ENCODE results near the gene CFTR.

- no peak for TF ChIP-seq POLR2A (IDR thresholded peaks at IDR 0.05)
- TF ChIP-seq, protein P1, sequence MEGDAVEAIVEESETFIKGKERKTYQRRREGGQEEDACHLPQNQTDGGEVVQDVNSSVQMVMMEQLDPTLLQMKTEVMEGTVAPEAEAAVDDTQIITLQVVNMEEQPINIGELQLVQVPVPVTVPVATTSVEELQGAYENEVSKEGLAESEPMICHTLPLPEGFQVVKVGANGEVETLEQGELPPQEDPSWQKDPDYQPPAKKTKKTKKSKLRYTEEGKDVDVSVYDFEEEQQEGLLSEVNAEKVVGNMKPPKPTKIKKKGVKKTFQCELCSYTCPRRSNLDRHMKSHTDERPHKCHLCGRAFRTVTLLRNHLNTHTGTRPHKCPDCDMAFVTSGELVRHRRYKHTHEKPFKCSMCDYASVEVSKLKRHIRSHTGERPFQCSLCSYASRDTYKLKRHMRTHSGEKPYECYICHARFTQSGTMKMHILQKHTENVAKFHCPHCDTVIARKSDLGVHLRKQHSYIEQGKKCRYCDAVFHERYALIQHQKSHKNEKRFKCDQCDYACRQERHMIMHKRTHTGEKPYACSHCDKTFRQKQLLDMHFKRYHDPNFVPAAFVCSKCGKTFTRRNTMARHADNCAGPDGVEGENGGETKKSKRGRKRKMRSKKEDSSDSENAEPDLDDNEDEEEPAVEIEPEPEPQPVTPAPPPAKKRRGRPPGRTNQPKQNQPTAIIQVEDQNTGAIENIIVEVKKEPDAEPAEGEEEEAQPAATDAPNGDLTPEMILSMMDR (IDR thresholded peaks at IDR 0.05): no peak
These were observed 50.6 kb downstream of the CFTR start for GRCh38 chr7:117530390-117530789.

All from Peyer's patch (tissue), 4 donors.